ENCODE data around the gene TNS3.

The TNS3 gene

DNA sequence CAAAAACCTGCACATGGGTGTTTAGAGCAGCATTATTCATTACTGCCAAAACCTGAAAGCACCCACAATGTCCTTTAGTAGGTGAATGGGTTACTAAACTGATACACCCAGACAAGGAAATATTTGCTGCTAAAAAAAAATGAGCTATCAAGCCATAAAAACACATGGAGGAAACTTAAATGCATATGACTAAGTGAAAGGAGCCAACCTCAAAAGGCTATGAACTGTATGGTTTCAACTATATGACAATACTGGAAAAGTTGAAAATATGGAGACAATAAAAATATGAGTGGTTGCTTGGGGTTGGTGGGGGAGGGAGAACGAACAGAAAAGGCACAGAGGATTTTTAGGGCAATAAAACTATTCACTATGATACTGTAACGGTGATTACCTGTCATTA, 291.0 kb downstream of the TNS3 start:
- DNase-seq = no peak

DNA sequence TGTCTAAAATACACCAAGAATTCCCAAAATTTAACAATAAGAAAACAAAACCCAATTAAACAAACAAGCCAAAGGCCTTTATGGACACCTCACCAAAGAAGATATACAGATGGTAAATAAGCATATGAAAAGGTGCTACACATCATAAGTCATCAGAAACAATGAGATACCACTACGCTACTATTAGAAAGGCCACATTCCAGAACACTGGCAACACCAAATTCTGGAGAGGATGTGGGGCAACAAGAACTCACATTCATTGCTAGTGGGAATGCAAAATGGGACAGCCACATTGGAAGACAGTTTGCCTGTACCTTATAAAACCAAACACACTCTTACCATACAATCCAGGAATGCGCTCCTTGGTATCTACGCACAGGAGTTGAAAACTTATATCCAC, 291.4 kb downstream of the TNS3 start:
- no peak for DNase-seq

DNA sequence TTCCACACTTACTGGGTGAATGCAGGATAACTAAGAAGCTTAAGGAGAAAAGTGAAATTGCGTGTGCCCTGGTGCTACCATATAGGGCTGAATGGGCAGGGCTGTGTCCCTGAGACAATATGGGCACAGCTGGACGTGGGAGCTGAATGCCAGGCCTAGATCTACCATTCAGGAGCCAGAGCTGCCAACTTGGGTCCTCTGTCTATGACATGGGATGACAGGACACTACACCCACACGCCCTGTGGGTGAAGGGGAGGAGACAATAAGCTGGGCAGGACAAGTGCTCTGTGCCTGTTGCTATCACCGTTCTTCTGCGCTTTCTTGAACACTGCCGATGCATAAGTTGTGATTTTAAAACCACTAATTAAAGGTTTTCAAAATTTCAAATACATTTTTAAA, 293.9 kb downstream of the TNS3 start:
- DNase-seq = no peak

DNA sequence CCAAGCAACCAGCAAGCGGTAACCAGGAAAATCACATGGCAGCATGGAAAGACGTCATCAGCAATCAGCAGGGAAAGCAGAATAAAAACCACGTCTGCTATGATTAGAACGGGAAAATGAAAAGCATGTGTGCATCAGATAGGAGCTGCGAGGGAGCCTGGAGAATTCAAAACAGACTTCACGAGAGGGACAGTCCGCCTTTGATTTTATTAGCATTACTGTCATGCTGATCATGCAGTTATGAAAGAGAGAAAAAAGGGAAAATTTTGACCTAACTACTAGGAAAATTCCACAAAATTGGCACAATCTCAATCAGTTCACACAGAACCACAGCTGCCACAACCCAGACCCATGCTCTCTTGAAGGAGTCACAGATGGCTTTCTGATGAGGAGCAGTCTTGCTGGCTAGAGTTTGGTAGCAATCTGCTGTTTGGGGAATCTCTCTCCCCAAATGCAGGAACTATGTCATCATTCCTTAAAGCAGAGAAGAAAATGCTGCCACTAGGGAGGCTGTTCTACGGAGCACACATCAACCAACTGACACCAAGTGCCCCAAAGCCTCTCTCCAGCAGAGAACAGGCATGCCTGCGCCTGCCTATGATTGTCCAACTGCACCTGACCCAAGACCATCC, 295.9 kb downstream of the TNS3 start:
- no peak for DNase-seq

DNA sequence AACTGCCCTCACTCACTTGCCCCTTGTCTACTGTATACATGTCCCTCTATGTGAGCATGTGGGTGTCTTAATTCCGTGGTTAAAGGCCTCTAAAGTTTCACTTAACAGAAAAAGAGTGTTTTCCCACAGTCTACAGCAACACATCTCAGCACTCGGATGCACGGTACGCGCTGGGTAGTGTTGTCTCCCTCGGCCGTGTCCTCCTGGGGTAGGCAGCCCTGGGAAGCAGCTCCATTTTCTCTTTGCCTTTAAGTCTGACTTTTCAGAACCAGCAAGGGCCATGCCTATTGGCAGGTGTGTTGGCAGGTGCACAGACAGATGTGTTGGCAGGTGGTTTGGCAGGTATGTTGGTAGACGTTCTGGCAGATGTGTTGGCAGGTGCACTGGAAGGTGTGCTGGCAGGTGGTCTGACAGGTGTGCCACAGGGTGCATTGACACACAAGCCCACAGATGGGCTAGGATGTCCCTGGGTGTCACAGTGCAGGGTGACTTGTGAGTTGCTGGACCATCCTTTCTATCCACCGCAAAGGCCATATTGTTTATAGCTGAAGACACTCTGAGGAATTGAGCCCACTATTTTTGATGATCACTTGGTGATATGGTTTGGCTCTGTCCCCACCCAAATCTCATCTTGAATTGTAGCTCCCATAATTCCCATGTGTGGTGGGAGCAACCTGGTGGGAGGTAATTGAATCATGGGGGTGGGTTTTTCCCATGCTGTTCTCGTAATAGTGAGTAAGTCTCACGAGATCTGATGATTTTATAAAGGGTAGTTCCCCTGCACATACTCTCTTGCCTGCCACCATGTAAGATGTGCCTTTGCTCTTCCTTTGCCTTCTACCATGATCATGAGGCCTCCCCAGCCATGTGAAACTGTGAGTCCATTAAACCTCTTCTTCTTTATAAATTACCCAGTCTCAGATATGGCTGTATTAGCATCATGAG, 296.9 kb downstream of the TNS3 start:
- DNase-seq = no peak

DNA sequence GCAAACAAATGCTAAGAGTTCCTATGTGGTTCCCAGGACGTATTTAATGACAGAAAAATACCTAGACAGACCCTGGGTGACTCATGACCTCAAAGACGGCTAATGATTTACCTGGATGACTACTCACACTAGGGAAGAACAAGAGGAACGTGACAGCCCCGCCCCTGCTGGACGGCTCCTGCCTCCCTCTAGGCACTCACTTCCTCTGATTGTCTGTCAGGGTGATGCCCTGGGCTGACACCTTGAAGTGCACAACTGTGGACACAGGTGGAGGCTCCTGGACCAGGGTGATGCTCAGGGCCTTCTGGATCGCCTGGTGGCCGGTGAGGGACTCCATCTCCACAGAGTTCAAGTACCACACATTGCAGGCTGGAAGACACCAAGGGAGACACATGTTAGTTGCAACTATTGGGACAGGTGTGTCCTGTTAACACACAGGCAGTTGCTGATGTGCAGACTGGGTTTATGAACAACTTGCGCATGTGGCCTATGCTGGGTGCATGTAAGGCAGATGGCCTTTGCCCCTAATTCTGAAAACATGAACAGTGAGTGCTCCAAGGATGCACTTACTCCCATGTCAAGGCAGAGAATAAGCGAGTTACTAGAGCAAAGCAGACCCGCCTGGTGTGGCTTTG, 298.3 kb downstream of the TNS3 start:
- no peak for DNase-seq

DNA sequence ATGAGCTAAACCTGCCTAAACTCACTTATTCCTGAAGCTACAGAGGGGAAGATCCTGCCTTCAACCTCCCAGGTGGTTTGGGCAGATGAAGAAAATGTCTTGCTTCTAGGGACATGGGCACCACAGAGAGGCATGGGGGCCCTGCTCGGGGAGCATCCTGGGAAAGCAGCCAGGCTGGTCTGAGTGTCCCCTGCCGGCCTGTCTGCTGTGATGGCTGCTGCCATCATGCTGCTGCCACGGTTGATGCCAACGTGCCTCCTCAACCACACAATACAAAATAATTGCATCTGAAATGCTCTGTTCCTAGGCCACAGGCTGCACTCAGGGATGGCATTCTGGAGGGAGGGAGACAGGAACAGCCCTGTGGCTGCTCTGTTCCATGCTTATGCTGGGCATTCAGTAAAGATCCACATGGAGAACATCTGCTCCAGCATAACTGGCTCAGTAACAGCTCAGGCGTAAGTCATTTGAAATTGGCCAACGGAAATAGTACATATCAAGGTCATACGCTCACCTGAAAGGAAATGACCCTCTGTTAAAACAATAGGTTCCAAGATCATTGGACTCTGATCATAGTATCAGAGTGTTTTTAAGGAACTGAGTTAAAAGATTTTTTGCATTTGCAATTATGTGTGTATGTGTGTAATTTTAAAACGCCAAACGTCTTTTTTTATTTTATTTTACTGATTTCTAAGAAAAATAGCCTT, 299.0 kb downstream of the TNS3 start:
- no peak for DNase-seq

DNA sequence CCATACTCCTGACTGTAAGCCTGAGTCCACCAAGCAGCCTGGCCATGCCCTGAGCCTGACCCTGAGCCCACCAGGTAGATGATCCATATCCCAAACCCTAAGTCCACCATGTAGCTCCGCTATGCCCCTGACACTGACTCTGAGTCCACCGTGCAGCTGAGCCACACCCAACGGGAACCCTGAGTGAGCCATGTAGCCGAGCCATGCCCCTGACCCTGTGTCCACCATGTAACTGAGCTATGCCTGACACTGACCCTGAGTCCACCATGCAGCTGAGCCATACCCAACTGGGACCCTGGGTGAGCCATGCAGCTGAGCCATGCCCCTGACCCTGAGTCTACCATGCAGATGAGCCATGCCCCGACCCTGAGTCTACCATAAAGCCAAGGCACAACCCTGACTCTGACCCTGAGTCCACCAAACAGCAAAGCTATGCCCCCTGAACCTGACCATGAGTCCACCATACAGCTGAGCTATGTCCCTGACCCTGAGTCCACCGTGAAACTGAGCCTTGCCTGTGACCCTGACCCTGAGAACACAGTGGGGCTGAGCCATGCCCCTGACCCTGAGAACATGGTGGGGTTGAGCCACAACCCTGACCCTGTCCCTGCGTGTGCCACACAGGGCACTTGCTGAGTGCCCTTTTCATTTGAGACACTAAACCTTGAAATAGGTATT, 299.8 kb downstream of the TNS3 start:
- no peak for DNase-seq

DNA sequence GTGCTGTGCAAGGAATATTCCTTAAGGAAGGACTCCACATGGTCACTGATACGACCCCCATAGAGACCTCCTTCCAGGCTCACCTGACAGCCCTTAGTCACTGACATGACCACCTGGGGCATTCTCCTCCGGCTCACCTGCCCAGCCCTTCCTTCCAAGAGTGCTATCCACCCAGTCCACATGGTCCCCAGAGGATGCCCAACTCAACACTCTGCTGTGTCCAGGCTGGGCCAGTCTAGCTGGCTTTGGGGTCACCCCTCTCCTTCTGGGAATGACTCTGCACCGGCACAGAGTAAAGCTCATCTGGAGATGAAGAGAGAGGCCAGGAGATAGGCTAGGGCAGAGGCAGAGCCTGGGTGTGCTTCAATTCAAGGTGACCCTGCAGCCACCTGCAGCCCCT, 300.8 kb downstream of the TNS3 start:
- DNase-seq = no peak

DNA sequence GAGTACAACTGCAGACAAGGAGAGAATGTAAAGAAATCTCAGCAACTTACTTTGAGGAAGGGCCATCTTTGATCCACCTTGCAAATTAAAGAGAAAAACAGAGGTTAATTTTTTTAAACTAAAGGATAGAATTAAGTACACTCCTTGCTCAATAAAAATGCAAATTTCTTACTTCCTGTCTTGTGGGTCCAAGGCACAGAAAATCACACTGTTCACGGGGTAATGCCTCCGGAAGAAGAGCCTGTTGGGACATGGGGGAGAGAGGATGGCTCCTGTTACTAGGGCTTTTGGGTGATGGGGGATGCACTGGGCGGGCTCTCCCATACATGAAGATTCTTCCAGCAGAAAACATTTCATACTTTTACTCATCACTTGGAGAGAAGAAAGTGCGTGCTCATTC, 301.8 kb downstream of the TNS3 start:
- no peak for DNase-seq

DNA sequence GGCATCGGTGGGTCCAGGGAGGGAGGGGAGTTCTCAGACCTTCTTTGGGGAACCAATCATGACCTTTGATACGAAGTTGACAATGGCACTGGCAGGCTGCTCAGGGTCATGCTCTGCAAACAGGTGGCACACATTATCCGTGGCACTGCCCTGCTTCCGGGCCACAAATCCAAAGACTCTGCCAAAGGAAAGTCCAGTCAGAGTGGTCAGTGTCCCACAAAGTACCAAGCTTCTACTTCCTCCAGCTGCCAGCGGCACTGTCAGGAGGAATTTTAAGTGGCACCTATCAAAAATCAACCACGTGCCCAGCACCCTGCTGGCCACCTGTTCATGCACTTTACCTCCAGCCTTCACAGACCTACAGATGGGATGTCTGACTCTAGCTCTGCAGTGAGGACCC, 303.9 kb downstream of the TNS3 start:
- no peak for DNase-seq

DNA sequence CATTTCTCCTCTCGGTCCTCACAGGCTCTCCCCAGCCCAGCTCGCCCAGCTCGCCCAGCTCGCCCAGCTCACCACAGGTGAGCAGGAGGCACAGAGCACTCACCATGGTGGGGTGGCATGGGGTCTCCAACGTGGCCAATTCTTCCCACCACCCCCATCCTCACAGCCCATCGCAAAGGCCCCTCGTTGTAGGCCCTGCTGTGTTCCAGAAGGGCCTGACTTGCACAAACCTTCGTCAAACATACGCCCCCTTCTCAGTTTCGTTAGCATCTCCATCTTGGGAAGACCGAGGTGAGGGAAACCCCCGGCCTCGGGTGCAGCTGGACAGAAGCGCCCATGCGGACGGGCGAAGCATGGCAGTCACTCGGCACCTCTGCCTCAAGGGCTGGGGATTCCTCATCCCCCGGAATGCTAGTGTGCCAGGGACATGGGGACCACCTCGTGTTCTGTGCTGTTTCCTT, 304.6 kb downstream of the TNS3 start:
- DNase-seq = no peak

DNA sequence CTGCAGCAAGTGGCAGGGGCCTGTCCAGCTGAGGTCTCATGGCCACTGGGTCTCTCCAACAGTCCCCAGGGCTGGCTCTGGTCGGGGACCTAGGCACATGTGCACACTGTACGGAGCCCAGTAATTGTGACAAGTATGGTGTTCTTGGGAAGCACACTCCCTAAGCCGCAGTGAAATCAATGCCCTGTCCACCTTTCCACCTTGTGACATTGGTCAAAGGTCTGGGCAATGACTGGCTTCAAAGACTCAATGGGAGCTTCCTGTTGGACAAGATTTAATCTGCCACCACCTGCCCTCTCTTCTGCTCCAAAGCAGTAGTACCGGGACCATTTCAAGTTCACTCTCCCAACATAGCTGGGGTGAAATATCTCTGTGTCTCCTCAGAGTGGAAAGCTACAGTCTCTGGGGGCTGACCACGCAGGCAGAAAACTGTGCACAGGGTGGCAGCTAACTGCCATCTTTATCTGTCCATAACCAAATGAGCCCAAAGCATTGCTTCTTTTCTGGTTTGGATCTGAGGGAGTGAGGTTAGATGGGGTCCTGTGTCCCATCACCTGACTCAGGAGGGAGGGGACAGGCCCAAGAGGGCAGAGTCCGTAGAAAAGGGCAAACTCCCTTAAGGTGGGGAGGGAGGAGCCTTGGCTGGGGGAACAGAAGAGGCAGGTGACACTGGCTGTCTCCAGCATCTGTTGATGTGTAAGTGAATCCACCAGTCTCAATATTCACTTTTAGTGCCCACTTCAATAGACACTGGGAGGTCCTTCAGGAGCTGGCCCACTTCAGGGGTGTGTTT, 307.7 kb downstream of the TNS3 start:
- DNase-seq = no peak

DNA sequence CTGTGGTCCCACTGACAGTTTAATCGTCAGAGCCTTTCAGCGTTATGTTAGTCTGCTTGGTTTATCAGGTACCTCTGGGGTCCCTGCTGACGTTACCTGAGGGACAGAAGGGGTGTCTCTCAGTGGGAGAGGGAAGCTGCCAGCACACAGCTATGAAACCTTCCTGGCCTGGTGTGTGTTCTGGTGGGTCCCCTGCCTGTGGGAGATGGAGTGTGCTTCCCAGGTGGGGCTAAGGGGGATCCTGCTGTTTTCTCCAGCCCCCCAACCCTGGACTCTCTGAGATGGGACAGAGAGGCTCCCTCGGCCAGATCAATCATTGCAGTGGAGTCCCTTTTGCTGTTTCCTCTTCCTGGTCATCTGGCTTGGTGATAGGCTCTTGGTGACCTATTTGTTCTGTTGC, 308.8 kb downstream of the TNS3 start:
- no peak for DNase-seq

DNA sequence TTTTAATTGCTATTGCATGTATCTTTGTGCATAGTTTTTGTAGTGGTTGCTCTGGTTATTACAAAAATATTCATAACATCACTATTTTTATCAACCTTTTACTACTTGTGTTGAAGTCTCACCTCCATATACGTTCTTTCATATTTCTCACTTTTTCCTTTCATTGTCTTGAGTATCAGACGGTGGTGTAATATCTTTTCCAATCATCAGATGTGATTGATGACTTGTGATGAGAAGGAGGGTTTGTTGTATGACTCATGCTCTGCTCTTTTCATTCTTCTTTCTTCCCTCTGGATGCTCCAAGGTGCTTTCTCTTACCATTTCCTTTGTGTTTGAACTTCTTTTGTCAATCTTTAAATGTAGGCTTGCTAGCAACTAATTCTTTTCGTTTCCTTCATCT, 310.2 kb downstream of the TNS3 start:
- no peak for DNase-seq

DNA sequence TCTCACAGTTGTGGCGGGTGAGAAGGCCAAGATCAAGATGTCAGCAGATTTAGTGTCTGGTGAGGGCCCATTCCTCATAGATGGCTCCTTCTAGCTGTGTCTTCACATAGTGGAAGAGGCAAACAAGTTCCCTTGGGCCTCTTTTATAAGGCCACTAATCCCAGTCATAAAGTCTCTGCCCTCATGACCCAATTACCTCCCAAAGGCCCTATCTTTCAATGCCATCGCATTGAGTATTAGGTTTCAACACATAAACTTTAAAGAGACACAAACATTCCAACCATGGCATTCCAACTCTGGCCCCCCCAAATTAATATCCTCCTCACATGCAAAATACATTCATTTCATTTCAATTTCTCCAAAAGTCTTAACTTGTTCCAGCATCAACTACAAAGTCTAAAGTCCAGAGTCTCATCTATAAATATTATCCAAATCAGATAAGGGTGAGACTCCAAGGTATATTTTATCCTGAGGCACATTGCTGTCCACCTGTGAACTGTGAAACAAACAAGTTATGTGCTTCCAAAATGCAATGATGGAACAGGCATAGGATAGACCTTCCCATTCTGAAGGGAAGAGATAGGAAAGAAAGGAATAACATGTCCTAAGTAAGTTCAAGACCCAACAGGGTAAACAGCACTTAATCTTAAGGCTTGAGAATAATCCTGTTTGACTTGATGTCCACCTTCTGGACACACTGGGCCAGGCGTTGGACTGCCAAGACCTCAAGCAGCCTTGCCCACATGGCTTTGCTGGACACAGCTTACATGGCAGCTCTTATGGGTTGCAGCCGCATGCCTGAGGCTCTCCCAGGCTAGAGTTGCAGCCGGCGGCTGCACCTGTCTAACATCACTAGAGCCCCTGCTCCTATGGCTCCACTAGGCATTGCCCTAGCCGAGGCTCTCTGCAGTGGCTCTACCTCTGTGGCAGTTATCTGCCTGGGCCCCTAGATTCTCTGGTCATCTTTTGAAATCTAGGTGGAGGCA, 312.8 kb downstream of the TNS3 start:
- DNase-seq = no peak

DNA sequence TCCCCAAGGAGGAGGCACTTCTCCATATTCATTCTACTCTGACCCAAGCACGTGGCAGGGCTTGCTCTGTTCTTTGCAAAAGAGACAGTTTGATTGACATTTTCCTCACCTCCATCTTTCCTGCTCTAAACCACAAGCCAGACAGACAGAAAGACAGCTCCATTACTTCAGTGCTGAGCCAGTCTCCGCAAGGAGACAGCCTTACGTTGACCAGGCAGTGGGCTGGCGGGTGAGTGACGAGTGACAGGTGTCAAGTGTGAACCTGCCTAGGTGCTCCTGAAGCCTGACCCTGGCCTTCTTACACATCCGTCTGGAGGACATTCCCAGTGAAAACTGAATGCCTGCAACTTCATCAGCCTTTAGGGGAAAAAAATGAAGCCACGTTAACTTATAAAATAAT, 314.6 kb downstream of the TNS3 start:
- no peak for DNase-seq

DNA sequence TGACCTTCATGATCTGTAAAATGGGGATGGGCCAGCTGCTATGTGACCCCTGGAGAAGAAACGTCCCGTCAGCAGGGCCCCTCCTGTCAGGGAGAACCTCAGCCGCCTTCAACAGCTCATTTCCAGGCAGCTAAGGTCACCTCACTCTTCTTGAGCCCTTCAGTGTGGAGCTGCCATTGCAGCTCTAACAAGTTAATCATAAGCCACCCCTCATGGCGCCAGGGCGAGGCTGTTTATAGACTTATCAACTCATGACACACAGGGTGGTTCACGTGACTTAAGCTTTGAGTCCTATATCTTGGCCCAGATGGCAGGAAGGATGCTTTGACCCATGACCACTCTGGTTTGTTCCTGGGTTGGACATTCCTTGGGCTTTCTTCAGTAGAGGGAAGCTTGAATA, 315.1 kb downstream of the TNS3 start:
- no peak for DNase-seq

DNA sequence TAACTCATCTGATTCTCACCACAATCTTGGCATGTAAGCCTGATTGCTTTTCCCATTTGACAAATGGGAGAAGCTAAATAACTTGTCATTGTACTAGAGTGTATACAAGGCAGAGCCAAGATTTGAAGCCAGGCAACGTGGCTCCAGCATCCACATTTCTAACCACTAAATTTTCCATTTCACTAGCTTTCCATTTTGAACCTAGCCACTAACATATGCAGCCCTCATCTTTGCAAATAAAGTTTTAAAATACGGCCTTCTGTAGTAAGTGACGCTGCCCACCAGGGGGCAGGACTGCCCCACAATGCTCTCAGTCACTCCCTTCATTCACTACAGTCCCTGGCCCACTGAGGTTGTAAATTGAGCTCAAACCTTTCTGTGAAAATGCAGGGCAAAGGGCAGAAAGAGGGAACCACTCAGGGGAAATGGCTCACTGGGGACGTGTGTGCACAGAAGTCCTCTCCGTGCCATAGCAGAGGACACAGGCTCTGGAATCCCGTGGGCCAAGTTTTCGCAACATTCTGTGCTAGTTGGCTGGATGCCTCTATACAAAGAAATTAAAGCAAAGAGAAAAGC, 315.7 kb downstream of the TNS3 start:
- DNase-seq = peak; percentile 30

DNA sequence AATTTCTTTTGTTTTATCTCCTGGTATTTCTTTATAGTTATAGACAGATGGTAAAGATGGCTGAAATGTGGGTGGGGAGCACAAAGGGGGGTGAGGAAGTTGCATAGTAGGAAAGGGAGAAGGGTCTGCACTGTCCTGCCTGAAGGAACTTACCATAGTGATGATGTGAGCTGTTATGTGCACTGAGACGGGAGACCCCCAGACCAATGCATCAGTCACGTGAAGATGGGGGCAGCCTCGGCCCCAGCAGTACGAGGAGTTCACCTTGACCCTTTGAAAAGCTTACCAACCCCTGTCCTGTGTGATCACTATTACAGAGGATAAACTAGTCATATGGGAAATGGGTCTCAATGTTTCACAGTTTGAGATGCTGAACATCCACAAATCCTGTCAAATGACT, 316.3 kb downstream of the TNS3 start:
- no peak for DNase-seq
